ENCODE results near the gene MTMR2. TPM values are rescaled to one million over a fixed set of nuclear protein-coding genes. Genes with fewer than 3 reads are reported as not detected.
"Not testable (repeated sequence)": the region's sequence is repeated elsewhere in the genome, so short reads cannot be mapped to it uniquely, and the experiment has no call there.

MTMR2 gene
- total RNA-seq, 2 donors from 2014 or later = 32.8 to 37.7 TPM

- intact Hi-C loops (cut with DNase I) = loop anchor here (10.0 kb wide), 1 partner anchor 595 kb away; no protein-coding TSS in a partner anchor
- no peak for DNase-seq (ENCODE audit: low spot score)
- Histone ChIP-seq H3K4me3 (no peak overlapping the region), H3K4me1 (replicated peaks) (peaks cover 6% of the 10 kb centered on the region), H3K36me3 (no peaks in the 10 kb centered on the region), H3K27me3 (replicated peaks; ENCODE audit: insufficient read depth) (no peaks in the 10 kb centered on the region), H3K9me3 (no peaks in the 10 kb centered on the region), H3K27ac (no peak overlapping the region)
- no peak for TF ChIP-seq POLR2A (IDR thresholded peaks at IDR 0.05)
- TF ChIP-seq POLR2AphosphoS5 (IDR thresholded peaks at IDR 0.05) = no peak
- no peak for TF ChIP-seq CTCF (IDR thresholded peaks at IDR 0.05)
- 89% methylated on average over 1 of the region's 1 CpG for WGBS
Measured at GRCh38 chr11:95829580-95830259, 94.2 kb downstream of the MTMR2 start.

GRCh38 chr11:95827696-95828095 lies 96.2 kb downstream of the MTMR2 start:
- Histone ChIP-seq H3K4me3 (no peak overlapping the region), H3K27ac (no peak overlapping the region), H3K9me3 (no peaks in the 10 kb centered on the region), H3K36me3 (no peaks in the 10 kb centered on the region), H3K27me3 (replicated peaks; ENCODE audit: insufficient read depth) (no peaks in the 10 kb centered on the region), H3K4me1 (replicated peaks) (peaks cover 1% of the 10 kb centered on the region)
- intact Hi-C loops (cut with DNase I) = no loop called here
- no peak for TF ChIP-seq POLR2A (IDR thresholded peaks at IDR 0.05)
- TF ChIP-seq CTCF (IDR thresholded peaks at IDR 0.05) = no peak
- no peak for TF ChIP-seq POLR2AphosphoS5 (IDR thresholded peaks at IDR 0.05)
- 78% methylated on average over 4 of the region's 4 CpGs for WGBS
- no peak for DNase-seq (ENCODE audit: low spot score)

- DNase-seq (ENCODE audit: low spot score) = no peak
- Histone ChIP-seq H3K36me3 (no peaks in the 10 kb centered on the region), H3K27ac (no peak overlapping the region), H3K4me3 (no peak overlapping the region), H3K27me3 (replicated peaks; ENCODE audit: insufficient read depth) (no peaks in the 10 kb centered on the region), H3K9me3 (no peaks in the 10 kb centered on the region), H3K4me1 (replicated peaks) (no peaks in the 10 kb centered on the region)
- 66% methylated on average over 2 of the region's 2 CpGs for WGBS
- intact Hi-C loops (cut with DNase I) = no loop called here
- TF ChIP-seq POLR2AphosphoS5 (IDR thresholded peaks at IDR 0.05) (no peak), POLR2A (IDR thresholded peaks at IDR 0.05) (no peak), CTCF (IDR thresholded peaks at IDR 0.05) (no peak)
Measured at GRCh38 chr11:95821640-95822039, 102.3 kb downstream of the MTMR2 start.

GRCh38 chr11:95816037-95816436 lies 107.9 kb downstream of the MTMR2 start:
- Histone ChIP-seq H3K36me3 (no peaks in the 10 kb centered on the region), H3K4me1 (replicated peaks) (no peaks in the 10 kb centered on the region), H3K27ac (no peak overlapping the region), H3K4me3 (no peak overlapping the region), H3K9me3 (no peaks in the 10 kb centered on the region), H3K27me3 (replicated peaks; ENCODE audit: insufficient read depth) (no peaks in the 10 kb centered on the region)
- intact Hi-C loops (cut with DNase I) = no loop called here
- no peak for DNase-seq (ENCODE audit: low spot score)
- no peak for TF ChIP-seq POLR2A (IDR thresholded peaks at IDR 0.05)
- no peak for TF ChIP-seq POLR2AphosphoS5 (IDR thresholded peaks at IDR 0.05)
- TF ChIP-seq CTCF (IDR thresholded peaks at IDR 0.05) = no peak
- 92% methylated on average over 2 of the region's 2 CpGs for WGBS

GRCh38 chr11:95811052-95811451 lies 112.9 kb downstream of the MTMR2 start:
- intact Hi-C loops (cut with DNase I); H3K9me3 ChIP-seq; H3K27me3 ChIP-seq (replicated peaks; ENCODE audit: insufficient read depth); H3K4me3 ChIP-seq; H3K27ac ChIP-seq; H3K4me1 ChIP-seq (replicated peaks); H3K36me3 ChIP-seq; DNase-seq (ENCODE audit: low spot score): not testable (repeated sequence)
- 93% methylated on average over 4 of the region's 4 CpGs for WGBS

GRCh38 chr11:95806464-95806863 lies 117.4 kb downstream of the MTMR2 start:
- H3K4me1 ChIP-seq (replicated peaks); H3K4me3 ChIP-seq; H3K27me3 ChIP-seq (replicated peaks; ENCODE audit: insufficient read depth); DNase-seq (ENCODE audit: low spot score); H3K27ac ChIP-seq; H3K36me3 ChIP-seq; H3K9me3 ChIP-seq; intact Hi-C loops (cut with DNase I): not testable (repeated sequence)
- WGBS = 98% methylated on average over 6 of the region's 6 CpGs

All from prostate gland (tissue), 2 donors.